Pancreas (tissue), 10 donors: ENCODE measurements around the gene CTIF. TPM values are rescaled to one million over a fixed set of nuclear protein-coding genes. Genes with fewer than 3 reads are reported as not detected.

Experiments used
- ATAC-seq, 4 donors: fragments of 200-7000 bp; cut with Tn5 transposase; one replicate each; pipeline versions ENCODE4 v1.8.0 to v1.9.1; 2020; ENCODE audit warnings: mild to moderate bottlenecking in 4 of 4, moderate library complexity in 4 of 4
- DNase-seq, 6 donors: peaks; one replicate each; pipeline ENCODE4 v3.0.0-alpha.2; 2020
- FAIRE-seq: peaks from 2 replicates; lab custom pipeline; 2012; peaks lifted over from hg19 to GRCh38; lab: Jason Lieb, UNC
- H3K27ac ChIP-seq, 4 donors: fragments of 200-600 bp; sonication (generic); 1 replicate in 3 of 4; 2 replicates in 1 of 4; pipeline versions ENCODE4 v1.5.0 to v1.8.0; 2020
- H3K27me3 ChIP-seq, 4 donors: fragments of 200-600 bp; one replicate each; pipeline ENCODE4 v1.8.0; 2021
- H3K36me3 ChIP-seq, 3 donors: fragments of 200-600 bp; sonication (generic) in 1 of 3; one replicate each; pipeline versions ENCODE4 v1.5.0 to v1.8.0; 2020 to 2021
- H3K4me1 ChIP-seq, 3 donors: fragments of 200-600 bp; one replicate each; pipeline ENCODE4 v1.8.0; 2021
- H3K4me3 ChIP-seq, 4 donors: fragments of 200-600 bp; sonication (generic) in 2 of 4; one replicate each; pipeline versions ENCODE4 v1.5.0 to v1.8.0; 2020 to 2021
- H3K9me3 ChIP-seq, 4 donors: fragments of 200-600 bp; one replicate each; pipeline ENCODE4 v1.8.0; 2021
- CTCF ChIP-seq, 4 donors: fragments of 200-600 bp; sonication (generic) in 3 of 4; IDR thresholded peaks; one replicate each; pipeline versions ENCODE4 v1.5.0 to v1.8.0; 2021; ENCODE audit warnings: antibody characterized with exemption in 4 of 4
- WGBS, 2 donors: extraction: QIAGEN DNeasy Blood & Tissue Kit; methylation state at CpG; one replicate each; pipeline ENCODE4 v1.1.7; 2013; 5-methylcytosine and 5-hydroxymethylcytosine counted together
- intact Hi-C, 3 donors: fragments of 100-400 bp; cut with DNase I; formaldehyde crosslinking; loops; one replicate each; pipeline versions ENCODE4 v1.11.1 to v1.14.2; 2022
- polyA plus RNA-seq, 2 donors: library from polyadenylated mRNA; stranded (reverse); fragments of 200-250 nt; gene quantifications; one replicate each; pipeline ENCODE4 v1.2.3, GENCODE V29; 2013
- total RNA-seq, 6 donors: library from RNA; stranded (reverse); fragmentation: NEBNext Ultra II Directional in 4 of 6; extraction: Animal tissue kit (Norgen Biotek cat#: 25700) in 4 of 6; gene quantifications; one replicate each; pipeline versions ENCODE4 v1.2.1 to v1.2.4, GENCODE V29; 2021 to 2023
- donor health status: healthy with polysubstance abuse.
- donor health status: DM: no; HTN: no; CAD: no; lungs with moderate emphysema.
- donor health status: DM: no; HTN: no; CAD: no.
- donor health status: control.
- donor health status: control.
- donor health status: Bipolar disorder and iron deficiency.
- donor health status: DM: yes; HTN: yes; CAD: no.
- donor health status: DM: no; HTN: no; CAD: no.
- donor health status: DM: no; HTN: no; CAD: no.
- donor health status: DM: yes; HTN: yes; CAD: no.

The CTIF gene
- total and polyA plus RNA-seq, 8 donors, result 15.1 to 27.4 (median 16.7) TPM

GRCh38 chr18:48813321-48813720 lies 274.5 kb downstream of the CTIF start:
- DNase-seq (peak in 1 of 6 donors; percentile 9), FAIRE-seq (no peak), ATAC-seq (no peak)
- H3K4me1 ChIP-seq, result no peaks in the 10 kb centered on the region
- no peak for TF ChIP-seq CTCF (IDR thresholded peaks at IDR 0.05)
- H3K36me3 ChIP-seq, result no peaks in the 10 kb centered on the region
- intact Hi-C loops, result no loop called here
- H3K27ac ChIP-seq, result no peak overlapping the region
- H3K4me3 ChIP-seq, result no peak overlapping the region
- no peaks in the 10 kb centered on the region for H3K27me3 ChIP-seq
- WGBS, 2 donors, result 95 to 96% methylated on average over 3 of the region's 3 CpGs
- no peaks in the 10 kb centered on the region for H3K9me3 ChIP-seq

GRCh38 chr18:48813833-48814489 lies 275.1 kb downstream of the CTIF start:
- Histone ChIP-seq H3K36me3 (no peaks in the 10 kb centered on the region), H3K9me3 (no peaks in the 10 kb centered on the region), H3K4me1 (no peaks in the 10 kb centered on the region), H3K4me3 (no peak overlapping the region), H3K27me3 (no peaks in the 10 kb centered on the region), H3K27ac (no peak overlapping the region)
- ATAC-seq, result peak in 2 of 4 donors; percentile 11 to 22
- intact Hi-C loops, result no loop called here
- FAIRE-seq, result no peak
- 79 to 85% methylated on average over 5 of the region's 5 CpGs for WGBS, 2 donors
- TF ChIP-seq CTCF (IDR thresholded peaks at IDR 0.05), result no peak
- peak in 2 of 6 donors; percentile 11 to 15 for DNase-seq

- Histone ChIP-seq H3K36me3 (no peaks in the 10 kb centered on the region), H3K27ac (no peak overlapping the region), H3K4me1 (no peaks in the 10 kb centered on the region), H3K4me3 (no peak overlapping the region), H3K27me3 (no peaks in the 10 kb centered on the region), H3K9me3 (no peaks in the 10 kb centered on the region)
- intact Hi-C loops, result no loop called here
- ATAC-seq (no peak), DNase-seq (peak in 2 of 6 donors; percentile 5 to 15), FAIRE-seq (no peak)
- TF ChIP-seq CTCF (IDR thresholded peaks at IDR 0.05), result no peak
- 97% methylated on average over 5 of the region's 5 CpGs for WGBS, 2 donors
Observed at GRCh38 chr18:48814490-48815178, 275.8 kb downstream of the CTIF start.

- DNase-seq (no peak), FAIRE-seq (no peak), ATAC-seq (no peak)
- intact Hi-C loops, result no loop called here
- Histone ChIP-seq H3K4me1 (no peaks in the 10 kb centered on the region), H3K9me3 (no peaks in the 10 kb centered on the region), H3K36me3 (no peaks in the 10 kb centered on the region), H3K4me3 (no peak overlapping the region), H3K27me3 (no peaks in the 10 kb centered on the region), H3K27ac (no peak overlapping the region)
- WGBS, 2 donors, result 88 to 92% methylated on average over 1 of the region's 1 CpG
- TF ChIP-seq CTCF (IDR thresholded peaks at IDR 0.05), result no peak
Observed at GRCh38 chr18:48815179-48815515, 276.3 kb downstream of the CTIF start.
